GM21423 (cell line): ENCODE results near the gene SLCO2A1.

Source experiments
- ATAC-seq: cut with Tn5 transposase; IDR thresholded peaks from one replicate; pipeline ENCODE4 v1.9.1; 2021; ENCODE audit warnings: mild to moderate bottlenecking, moderate library complexity; ENCODE audit not compliant: unreplicated experiment

The SLCO2A1 gene

DNA sequence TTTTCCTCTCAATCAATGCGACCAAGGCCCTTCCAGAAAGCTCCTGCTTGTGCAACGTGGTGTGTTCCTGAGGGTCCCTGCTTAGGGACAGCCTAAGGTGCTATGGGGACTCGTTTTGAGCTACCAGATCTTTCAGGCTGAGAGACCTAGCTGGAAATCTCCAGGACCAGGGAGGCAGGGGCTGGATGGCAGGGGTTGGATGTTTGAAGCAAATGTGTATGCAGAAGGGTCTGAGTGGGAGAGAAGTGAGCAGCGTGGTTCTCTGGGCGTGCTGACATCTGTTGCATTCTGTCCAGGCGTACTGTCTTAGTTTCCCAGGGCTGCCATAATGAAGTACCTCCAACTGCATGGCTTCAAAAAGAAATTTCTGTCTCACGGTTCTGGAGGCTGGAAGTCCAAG, 31.7 kb upstream of the SLCO2A1 start:
- no peak for ATAC-seq

DNA sequence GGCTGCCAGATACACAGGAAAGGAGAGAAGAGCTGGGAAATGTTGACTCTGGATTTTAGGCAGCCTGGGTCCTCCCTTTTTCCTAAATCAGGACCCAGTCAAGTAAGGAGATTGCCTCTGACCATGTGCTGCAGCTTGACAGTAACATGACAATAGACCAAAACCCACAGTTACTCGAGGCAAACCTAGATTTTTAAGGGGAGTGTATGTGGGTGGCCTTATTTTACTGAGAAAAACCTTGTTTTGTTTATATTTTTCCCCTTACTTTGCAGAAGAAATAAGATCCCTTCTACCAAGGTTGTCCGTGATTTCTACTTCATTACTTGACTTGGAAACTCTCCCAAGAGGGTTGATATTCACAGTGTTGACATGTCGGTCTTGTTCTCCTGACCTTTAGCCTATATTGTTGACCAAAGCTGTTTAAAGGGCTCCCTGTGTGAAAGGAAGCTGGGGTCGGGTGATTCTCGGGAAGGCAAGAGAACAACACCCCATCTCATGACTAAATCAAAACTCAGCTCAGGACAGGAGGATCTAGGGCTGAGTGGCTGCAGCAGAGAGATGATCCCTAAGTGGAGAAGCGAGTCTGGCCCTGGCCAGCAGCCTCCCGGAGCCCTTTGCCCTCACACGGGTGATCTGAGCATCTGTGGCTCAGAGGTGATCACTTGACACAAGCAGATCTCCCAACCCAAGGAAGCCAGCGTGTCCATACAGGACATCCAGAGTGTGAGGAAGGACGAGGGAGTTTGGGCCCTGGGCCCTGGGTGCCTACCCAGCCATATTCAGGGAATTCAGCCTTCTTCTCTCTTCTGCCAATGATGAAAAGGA, 31.0 kb upstream of the SLCO2A1 start:
- no peak for ATAC-seq

DNA sequence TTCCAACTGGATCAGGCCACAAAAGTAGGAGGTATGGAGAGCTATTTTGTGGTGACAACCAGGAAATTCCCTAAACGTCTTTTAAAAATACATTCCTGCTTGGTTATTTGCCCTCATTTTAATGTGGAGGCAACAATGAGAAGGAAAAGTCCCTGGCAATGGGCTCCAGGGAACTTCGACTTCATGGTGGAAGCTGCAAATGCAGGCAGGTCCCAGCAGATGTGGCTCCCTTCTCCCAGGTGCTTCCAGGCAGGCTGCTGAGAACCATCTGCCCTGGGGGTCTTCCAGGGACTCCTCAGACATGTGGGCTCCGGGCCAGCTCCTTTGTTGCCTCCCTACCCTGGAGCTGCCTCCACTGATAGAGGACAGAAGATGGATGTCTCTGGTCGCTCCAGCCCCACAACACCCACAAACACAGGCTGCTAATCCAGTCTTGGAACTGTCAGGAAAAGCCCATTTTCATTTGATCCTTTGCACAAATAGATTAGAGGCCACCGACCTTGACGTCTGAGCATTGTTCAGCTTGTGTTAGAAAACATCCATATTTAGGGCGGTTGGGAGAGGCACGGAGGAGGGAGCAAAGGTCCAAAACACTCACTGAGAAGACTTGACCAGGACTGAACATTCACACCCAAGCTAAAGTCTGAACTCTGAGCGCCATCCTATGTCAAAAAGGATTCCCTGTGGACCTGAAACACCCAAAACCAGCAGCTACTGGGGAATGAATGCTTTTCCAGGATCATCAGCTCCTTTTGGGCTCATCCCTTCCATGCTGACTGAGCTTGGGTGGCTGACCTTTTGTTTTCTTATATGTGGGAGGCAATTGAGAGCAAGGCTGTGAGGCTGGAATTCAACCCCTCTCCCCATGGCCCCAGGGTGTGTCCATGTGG, 30.2 kb upstream of the SLCO2A1 start:
- no peak for ATAC-seq

DNA sequence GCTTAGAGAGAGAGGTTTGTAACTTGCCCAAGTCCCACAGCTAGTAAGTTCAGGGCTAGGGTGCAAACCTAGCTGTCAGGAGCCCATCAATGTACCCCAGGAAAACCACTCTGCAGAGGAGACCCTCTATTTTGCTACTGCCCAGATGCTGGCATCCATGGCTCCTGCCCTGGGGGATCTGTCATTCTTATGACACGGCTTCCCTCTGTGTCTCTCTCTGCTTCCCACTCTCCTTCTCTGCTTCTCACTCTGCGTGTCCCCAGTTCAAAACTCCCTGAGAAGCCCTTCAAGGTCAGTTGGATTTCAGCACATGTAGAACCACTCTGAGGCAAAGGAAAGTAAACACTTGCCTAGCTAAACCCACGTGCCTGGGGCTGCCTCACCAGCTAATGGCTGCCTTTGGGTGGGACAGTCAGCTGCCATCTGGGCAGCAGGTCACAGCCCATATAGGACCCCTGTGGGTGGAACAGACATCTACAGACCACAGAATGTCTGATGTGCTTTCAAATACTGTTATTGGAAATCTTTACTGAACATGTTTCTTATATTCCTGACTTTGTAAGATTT, 29.4 kb upstream of the SLCO2A1 start:
- no peak for ATAC-seq

DNA sequence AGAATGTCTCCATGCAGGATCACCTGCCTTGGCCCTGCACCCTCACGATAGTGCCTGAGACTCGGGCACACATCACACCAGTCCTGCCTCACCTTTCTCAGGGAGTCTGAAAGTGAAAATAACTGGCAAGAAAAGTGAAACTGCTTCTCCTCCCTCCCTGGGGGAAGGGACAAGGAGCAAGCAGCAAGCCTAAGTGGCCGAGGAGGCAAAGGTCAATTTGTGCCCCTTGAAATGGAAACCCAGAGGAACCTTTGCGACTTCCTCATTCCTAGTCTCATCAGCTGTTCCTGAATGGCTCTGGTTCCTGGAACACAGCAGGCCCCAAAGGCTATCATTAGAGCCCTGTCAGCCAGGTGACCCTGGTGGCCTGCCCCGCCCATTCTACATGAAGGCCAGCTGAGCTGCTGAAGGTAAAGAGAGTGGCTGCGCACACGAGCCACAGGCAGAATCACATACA, 28.0 kb upstream of the SLCO2A1 start:
- no peak for ATAC-seq

DNA sequence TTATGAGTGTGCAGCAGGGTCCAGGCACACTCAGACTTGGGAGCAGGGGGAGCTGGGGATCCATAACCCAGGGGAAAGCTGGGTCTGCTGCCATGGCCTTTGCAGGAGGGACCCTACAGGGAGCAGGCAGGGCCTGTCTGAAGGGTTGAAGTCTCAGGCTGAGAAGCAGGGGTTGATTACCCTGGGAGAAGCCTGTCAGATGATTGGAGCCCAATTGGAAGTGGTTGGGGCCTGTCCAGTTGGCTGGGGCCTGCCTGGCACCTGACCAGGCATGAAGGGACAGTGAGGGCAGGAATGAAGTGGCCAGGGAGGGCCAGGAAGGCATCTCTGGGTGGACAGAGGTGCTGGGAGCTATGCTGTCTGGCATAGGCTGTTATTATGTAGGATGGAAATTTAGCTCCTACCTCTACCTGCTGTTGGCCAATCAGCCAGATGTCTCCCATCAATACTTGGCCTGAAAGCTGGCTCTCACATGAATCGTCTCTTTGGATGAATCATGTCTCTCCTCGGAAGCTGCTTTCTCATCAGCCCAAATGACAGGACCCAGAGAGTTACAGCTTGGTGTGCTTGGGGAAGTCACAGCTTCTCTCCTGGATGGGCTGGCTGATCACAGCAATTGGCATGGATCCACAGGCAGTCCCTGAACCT, 27.4 kb upstream of the SLCO2A1 start:
- ATAC-seq: no peak

DNA sequence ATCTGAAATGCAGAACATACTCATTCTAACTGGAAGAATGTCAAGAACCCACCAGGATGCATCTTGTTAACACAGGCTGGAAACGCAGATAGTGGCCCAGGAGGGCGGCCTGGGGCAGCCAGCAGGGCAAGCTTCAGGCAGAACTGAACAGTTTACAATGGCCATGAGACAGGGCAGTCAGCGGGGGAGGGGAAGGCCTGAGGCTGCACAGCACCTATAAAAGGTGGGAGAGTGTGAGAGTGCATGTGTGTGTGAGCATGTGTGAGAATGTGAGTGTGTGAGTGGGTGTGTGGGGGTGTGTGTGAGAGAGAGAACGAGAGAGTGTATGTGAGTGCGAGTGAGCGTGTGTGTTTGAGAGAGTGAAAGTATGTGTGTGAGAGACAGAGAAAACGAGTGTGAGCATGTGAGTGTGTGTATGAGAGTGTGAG, 26.8 kb upstream of the SLCO2A1 start:
- no peak for ATAC-seq

DNA sequence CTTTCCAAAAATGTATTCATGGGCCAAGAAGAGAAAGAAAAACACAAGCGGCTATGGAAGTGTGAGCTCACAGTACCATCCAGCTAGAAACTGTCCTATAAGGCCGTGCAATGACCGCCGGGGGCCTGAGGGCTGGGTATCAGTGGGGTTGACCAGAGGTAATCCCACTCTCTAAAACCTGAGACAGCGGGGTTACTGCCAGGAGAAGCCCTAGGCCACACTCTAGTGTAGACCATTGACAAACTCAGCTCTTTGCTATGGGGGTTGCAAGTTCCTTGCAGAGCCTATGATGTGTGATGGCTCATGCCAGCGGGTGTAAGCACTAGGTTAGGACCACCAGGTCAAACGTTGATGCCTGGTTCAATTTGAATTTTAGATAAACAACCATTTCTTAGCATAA, 25.9 kb upstream of the SLCO2A1 start:
- ATAC-seq: no peak

DNA sequence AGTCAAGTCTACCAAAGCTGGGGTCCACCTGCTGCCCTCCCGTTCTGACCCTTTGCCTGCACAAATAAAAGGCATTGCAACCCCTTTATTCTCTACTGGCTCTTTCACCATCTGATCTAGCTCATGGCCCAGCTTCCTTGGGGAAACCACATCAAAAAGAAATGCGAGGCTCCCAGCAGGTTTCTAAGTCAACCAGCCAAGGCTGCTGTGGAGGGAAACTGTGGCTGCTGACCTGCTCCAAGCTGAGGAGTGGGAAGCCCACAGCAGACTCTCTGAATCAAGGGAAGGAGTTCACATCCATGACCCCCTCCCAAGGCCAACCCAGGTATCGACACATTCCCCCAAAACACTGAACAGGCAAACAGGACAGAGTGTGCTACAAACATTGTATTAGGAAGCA, 25.2 kb upstream of the SLCO2A1 start:
- ATAC-seq: no peak

DNA sequence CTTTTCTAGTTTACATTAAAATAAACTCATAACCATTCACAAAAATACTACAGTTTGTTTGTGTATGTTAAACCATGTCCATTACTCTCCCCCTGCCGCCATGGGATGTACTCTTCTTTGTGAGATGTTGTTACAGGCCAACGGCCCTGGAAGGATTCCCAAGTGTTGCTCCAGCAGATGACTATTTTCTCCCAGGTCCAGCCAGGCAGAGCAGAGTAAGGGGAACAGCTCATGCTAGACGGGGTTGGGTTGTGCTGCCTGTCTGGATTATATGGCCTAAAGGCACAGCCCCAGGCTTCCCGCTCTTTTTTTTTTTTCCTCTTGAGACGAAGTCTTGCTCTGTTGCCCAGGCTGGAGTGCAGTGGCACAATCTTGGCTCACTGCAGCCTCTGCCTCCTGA, 24.5 kb upstream of the SLCO2A1 start:
- no peak for ATAC-seq

DNA sequence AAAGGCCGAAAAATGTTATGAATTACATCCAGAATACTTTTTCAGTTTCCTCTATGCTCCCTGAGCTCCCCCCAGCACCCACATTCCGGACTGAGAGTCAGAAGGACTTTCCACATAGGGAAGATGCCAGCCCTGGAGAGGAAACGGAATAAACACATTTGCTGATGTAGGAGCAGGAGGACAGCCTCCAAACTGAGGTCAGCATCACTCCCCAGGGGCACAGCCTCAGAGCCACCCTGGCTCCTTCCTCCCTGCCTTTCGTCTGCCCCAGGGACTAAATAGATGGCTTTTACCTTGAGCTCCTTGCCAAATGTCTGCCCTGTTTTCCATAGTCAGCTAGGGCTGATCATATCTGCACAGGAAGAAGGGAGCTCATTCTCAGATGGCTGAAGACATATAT, 22.6 kb upstream of the SLCO2A1 start:
- no peak for ATAC-seq

DNA sequence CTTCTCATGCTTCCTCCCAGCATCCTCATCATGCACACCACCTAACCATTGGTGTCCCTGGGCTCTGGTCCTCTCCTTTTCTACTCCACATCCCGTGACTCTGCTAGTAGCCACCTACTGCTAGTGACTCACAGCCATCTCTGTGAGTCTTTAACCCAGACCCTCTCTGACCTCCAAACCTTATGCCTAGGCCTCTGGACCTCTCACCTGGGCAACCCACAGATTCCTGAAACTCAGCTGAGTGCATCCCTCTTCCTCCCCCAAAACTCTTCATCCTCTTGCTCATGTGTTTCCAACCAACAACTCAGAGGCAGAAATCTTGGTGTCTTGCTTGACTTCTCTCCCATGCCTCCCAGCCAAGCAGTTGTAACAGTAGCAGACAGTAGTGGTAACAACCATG, 20.0 kb upstream of the SLCO2A1 start:
- no peak for ATAC-seq

DNA sequence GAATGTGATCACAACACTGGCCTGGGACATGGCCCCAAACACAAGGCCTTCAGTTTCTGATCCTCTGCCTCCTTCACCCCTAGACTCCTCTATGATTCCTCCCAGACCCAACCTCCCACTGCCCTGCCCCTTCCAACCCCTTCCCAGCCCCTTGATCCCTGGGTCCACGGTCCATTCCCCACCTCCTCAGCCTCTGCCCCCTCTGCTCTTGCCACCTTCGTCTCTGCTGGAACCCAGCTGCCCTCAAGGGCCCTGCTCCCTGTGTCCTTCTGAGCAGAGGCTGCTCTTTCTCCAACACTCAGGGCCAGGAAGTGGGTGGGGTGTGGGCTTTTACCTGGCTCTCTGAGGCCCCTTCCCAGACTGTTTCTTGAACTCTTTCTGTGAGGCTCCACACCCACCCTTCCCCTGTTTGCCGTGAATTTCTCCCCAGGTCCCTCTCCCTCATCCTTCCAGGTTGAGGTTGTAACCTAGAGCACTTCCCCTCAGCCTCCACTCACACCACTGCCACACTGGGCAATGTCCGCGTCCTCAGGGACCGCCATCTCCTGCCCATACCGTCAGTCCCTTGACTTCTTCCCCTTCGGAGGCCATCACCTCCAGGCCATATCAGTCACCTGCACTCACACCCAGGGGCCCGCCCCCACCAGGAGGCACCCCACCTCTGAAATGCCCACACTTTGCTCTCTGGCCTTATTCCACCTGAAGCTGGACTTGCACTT, 18.7 kb upstream of the SLCO2A1 start:
- ATAC-seq: no peak

DNA sequence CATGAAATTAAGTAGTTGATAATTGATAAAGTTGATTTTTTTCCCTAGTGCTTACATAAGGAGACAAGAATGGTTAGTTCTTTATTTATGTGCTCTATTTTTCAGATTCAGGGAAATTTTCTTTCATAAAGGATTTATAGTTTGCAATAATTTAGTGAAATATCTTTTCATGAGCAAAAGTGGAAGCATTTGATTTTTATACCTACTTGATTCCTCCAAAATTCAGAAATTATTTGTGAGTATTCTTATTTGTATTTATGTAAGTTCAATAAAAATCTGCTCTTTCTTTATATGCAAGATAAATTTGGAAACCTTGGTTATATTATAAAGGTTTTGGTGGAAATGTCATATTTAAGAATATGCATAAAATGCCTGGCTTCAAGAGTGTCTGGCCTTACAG, 14.7 kb upstream of the SLCO2A1 start:
- no peak for ATAC-seq

DNA sequence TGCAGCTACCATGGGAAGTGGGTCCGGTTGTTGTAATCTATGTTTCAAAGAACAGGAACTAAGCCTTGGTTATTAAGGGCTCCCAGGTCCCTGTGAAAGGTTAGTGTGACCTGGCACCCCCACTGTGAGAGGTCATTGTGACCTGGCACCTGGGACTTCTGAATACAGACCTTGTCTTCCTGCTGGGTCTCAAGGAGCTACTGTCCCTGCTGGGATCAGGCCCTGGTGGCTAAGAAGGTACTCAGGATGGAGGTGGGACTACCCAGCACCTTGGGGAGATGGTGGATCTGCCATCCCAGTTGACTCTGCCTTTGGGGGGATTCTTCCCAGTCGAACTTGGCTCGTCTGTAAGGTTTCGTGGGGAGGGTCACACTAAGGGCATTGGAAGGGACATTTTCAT, 10.3 kb upstream of the SLCO2A1 start:
- no peak for ATAC-seq

DNA sequence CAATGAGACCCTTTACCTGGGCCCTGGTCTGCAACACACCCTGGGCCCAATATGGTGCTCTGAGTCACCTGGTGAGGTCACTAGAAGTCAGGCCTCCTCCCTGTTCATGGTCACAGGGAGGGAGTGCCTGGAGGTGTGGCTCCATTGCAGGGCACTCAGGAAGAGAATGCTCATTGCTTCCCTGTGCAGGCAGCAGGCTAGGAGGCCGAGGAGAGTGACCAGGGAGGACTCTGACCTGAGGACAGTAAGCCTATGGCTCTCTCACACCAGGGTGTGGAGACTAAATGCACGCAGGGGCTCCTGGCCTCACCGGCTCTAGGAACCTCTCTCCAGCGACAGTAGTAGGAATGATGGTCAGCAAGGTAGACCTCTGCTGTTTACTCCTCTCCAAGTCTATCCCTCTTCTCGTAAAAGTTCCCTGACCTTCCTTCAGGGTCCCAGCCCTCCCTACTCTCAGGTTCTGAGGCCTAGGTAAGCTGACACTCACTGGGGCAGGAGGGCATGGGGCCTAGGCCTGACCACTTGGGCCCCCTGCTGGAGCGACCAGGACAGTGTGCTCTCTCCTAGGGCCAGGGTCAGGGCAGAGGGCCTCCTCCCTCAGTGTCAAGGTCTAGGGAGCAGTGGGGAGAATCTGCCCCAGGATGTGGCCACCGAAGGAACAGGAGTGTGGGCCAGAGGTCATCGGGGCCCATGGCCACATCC, 9.6 kb upstream of the SLCO2A1 start:
- ATAC-seq: no peak

DNA sequence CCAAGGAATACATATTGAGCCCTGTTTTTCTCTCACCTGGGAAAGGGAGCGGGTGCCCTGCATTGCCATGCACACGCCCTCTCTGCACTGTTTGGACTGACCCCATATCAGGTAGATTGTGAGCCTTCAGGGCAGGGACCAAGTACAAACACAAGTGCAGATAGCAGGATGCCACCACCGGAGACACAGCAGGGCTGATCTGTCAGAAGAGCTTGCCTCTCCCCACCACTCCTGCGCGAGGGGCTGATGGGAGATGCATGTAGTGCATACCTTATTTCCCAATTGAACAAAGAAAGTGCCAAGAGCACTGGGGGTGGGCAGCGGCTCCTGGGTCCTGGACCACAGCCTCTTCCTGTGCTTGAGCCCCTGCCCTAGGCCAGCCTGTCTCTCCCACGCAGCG, 9.0 kb upstream of the SLCO2A1 start:
- ATAC-seq: no peak

DNA sequence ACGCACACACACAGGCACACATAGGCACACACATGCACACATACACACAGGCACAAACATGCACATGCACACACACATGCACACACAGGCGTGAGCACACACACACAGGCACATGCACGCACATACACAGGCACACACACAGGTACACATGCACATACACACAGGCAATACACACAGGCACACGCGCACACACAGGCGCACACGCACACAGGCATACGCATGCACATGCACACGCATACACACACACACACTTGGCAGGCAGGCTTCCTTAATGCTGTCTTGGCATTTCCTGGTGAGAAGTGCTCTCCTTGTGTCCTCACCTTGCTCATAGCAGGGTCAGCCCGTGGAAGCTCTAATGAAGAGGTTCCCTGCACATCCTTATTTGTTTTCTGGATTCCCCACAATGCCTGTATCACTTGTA, 8.4 kb upstream of the SLCO2A1 start:
- ATAC-seq: no peak

DNA sequence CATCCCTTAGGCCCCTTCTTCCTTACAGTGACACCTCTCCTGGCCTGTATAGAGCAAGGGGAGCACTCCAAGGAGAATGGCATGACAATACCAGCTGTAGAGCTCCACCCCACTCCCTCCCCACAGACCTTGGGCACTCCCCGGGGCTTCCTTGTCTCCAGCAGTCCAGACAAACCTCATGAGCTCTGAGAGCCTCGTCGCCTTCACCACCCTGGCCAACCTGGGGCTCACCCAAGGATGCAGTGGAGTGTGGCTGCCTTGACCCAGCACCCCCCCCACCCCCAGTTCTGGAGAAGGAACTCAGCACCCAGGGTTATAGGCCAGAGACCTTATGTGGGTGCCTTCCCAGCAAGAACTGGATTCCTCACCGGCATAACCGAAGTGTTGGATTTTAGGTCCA, 7.4 kb upstream of the SLCO2A1 start:
- no peak for ATAC-seq

DNA sequence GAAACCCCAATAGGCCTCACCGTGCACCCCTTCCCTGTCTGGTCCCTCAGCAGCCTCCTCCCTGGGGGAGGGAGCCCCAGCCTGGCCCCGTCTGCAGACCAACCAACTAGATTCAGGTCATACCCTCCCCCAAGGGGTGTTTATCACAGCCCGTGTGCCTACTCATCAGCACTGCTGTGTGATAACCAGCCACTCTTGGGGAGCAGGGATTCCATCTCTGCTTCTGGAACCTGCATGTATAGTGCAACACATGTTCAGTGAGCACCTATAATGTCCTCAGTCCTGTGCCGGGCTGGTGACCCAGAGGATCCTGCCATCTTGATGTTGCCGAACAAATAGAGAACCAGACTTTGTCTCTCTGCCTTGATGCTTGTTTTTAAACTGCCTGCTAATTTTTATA, 6.6 kb upstream of the SLCO2A1 start:
- ATAC-seq: no peak
